ENCODE measurements around the gene AKAP17A. TPM values are rescaled to one million over a fixed set of nuclear protein-coding genes. Genes with fewer than 3 reads are reported as not detected.

The AKAP17A gene
- total and polyA plus RNA-seq, 4 donors, result 8.3 to 53.7 (median 41.7) TPM

GRCh38 chrX:1578511-1579173 lies 12.8 kb upstream of the AKAP17A start:
- Histone ChIP-seq H3K27me3 (ENCODE audit: control insufficient read depth in 1 of 2, insufficient read depth in 2 of 2, low read length in 1 of 2) (no peaks in the 10 kb centered on the region), H3K9me3 (ENCODE audit: control insufficient read depth, low read length) (no peaks in the 10 kb centered on the region), H3K4me1 (ENCODE audit: control insufficient read depth in 1 of 2, insufficient read depth in 2 of 2, low read length in 2 of 2) (no peaks in the 10 kb centered on the region), H3K4me3 (ENCODE audit: low read length in 2 of 2) (no peak overlapping the region), H3K36me3 (ENCODE audit: control insufficient read depth in 1 of 2, insufficient read depth in 2 of 2, low read length in 1 of 2) (no peaks in the 10 kb centered on the region), H3K27ac (ENCODE audit: low read depth in 1 of 2, low read length in 2 of 2) (no peak overlapping the region)
- intact Hi-C loops (cut with DNase I), result no loop called here
- 64 to 66% methylated on average over 6 of the region's 6 CpGs for WGBS, 2 donors
- ATAC-seq (ENCODE audit: low FRiP score) (no peak), DNase-seq (no peak)

DNA sequence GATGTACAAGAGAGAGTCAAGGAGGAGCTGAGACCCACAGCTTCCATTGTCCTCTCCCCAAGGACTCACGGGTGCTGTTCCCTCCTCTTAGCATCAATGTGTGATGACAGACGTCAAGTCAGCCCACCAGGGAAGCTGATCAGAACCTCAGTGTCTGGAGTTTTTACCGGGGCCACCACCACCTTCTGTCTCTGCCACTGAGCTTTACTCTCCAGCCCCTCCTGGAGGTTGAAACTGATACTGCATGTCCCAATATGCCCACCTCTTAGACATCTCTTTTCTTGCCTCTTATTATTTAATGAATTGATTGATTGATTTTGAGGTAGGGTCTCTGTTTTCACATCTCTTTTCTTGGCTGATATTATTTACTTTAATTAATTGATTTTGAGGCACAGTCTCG lies 10.3 kb upstream of the AKAP17A start:
- Histone ChIP-seq H3K9me3 (ENCODE audit: control insufficient read depth, low read length) (no peaks in the 10 kb centered on the region), H3K4me3 (ENCODE audit: low read length in 2 of 2) (no peak overlapping the region), H3K4me1 (ENCODE audit: control insufficient read depth in 1 of 2, insufficient read depth in 2 of 2, low read length in 2 of 2) (no peaks in the 10 kb centered on the region), H3K27me3 (ENCODE audit: control insufficient read depth in 1 of 2, insufficient read depth in 2 of 2, low read length in 1 of 2) (no peaks in the 10 kb centered on the region), H3K27ac (ENCODE audit: low read depth in 1 of 2, low read length in 2 of 2) (no peak overlapping the region), H3K36me3 (ENCODE audit: control insufficient read depth in 1 of 2, insufficient read depth in 2 of 2, low read length in 1 of 2) (no peaks in the 10 kb centered on the region)
- intact Hi-C loops (cut with DNase I), result no loop called here
- peak; percentile 77 for ATAC-seq (ENCODE audit: low FRiP score)
- whole genome bisulfite sequencing, 2 donors, result 26 to 39% methylated on average over 4 of the region's 4 CpGs
- no peak for DNase-seq

GRCh38 chrX:1582686-1583437 lies 8.5 kb upstream of the AKAP17A start:
- H3K27me3 ChIP-seq (ENCODE audit: control insufficient read depth in 1 of 2, insufficient read depth in 2 of 2, low read length in 1 of 2), result no peaks in the 10 kb centered on the region
- no peak overlapping the region for H3K4me3 ChIP-seq (ENCODE audit: low read length in 2 of 2)
- H3K9me3 ChIP-seq (ENCODE audit: control insufficient read depth, low read length), result no peaks in the 10 kb centered on the region
- H3K36me3 ChIP-seq (ENCODE audit: control insufficient read depth in 1 of 2, insufficient read depth in 2 of 2, low read length in 1 of 2), result no peaks in the 10 kb centered on the region
- ATAC-seq (ENCODE audit: low FRiP score) (no peak), DNase-seq (no peak)
- intact Hi-C loops (cut with DNase I), result no loop called here
- H3K27ac ChIP-seq (ENCODE audit: low read depth in 1 of 2, low read length in 2 of 2), result no peak overlapping the region
- 50 to 54% methylated on average over 26 to 27 of the region's 27 CpGs for WGBS, 2 donors
- H3K4me1 ChIP-seq (ENCODE audit: control insufficient read depth in 1 of 2, insufficient read depth in 2 of 2, low read length in 2 of 2), result no peaks in the 10 kb centered on the region

DNA sequence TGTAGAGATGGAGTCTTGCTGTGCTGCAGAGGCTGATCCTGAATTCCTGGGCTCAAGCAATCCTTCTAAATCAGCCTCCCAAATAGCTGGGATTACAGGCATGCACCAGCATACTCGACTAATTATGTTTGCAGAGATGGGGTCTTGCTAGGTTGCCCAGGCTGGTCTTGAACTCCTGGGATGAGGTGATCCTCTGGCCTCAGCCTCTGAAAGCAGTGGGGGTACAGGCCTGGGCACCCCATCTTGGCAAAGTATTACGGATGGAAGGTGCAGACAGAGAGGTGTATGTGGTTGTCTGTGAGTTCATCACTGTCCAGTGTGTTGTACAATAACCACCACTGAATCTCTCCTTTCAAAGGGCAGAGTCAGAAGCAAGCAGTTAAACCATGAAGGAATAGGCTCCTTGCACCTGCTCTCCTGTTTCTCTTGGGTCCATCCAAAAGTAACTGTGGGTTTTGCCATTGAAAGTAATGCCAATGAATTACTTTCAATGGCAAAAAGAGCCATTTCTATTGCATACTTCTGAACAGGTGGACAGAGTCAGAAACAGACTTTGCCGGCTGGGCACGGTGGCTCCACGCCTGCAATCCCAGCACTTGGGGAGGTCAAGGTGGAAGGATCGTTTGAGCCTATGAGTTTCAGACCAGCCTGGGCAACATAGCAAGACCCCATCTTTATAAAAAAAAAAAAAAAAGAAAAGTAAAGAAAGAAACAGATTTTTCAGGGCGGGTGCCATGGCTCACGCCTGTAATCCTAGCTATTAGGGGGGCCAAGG lies 7.0 kb upstream of the AKAP17A start:
- no peak for ATAC-seq (ENCODE audit: low FRiP score)
- no peaks in the 10 kb centered on the region for H3K27me3 ChIP-seq (ENCODE audit: control insufficient read depth in 1 of 2, insufficient read depth in 2 of 2, low read length in 1 of 2)
- H3K27ac ChIP-seq (ENCODE audit: low read depth in 1 of 2, low read length in 2 of 2), result no peak overlapping the region
- no peaks in the 10 kb centered on the region for H3K4me1 ChIP-seq (ENCODE audit: control insufficient read depth in 1 of 2, insufficient read depth in 2 of 2, low read length in 2 of 2)
- no peak overlapping the region for H3K4me3 ChIP-seq (ENCODE audit: low read length in 2 of 2)
- intact Hi-C loops (cut with DNase I), result no loop called here
- no peak for DNase-seq
- H3K36me3 ChIP-seq (ENCODE audit: control insufficient read depth in 1 of 2, insufficient read depth in 2 of 2, low read length in 1 of 2), result no peaks in the 10 kb centered on the region
- WGBS, 2 donors, result 90% methylated on average over 8 of the region's 8 CpGs
- no peaks in the 10 kb centered on the region for H3K9me3 ChIP-seq (ENCODE audit: control insufficient read depth, low read length)

DNA sequence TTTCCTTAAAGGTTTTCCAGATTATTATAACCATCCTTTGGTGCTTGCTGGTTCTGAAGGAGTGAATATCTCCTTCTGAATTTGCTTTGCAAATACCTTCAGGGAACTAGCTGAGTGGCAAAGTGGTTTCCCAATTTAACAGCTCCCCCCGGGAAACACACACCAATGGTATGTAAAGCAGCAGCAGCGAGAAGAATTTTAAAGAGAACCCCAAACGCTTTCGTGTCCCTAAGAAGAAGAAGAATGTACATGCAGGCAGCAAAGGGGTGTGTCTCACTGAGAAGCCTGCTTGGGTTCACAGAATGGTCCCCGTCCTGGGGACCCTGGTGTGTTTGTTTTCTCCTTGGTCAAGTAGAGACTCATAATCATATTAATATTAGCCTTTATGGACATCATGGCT lies 4.2 kb upstream of the AKAP17A start:
- WGBS, 2 donors, result 26% methylated on average over 5 of the region's 5 CpGs
- Histone ChIP-seq H3K4me3 (ENCODE audit: low read length in 2 of 2) (no peak overlapping the region), H3K36me3 (ENCODE audit: control insufficient read depth in 1 of 2, insufficient read depth in 2 of 2, low read length in 1 of 2) (no peaks in the 10 kb centered on the region), H3K27me3 (ENCODE audit: control insufficient read depth in 1 of 2, insufficient read depth in 2 of 2, low read length in 1 of 2) (no peaks in the 10 kb centered on the region), H3K27ac (ENCODE audit: low read depth in 1 of 2, low read length in 2 of 2) (no peak overlapping the region), H3K9me3 (ENCODE audit: control insufficient read depth, low read length) (no peaks in the 10 kb centered on the region), H3K4me1 (ENCODE audit: control insufficient read depth in 1 of 2, insufficient read depth in 2 of 2, low read length in 2 of 2) (no peaks in the 10 kb centered on the region)
- intact Hi-C loops (cut with DNase I), result no loop called here
- ATAC-seq (ENCODE audit: low FRiP score), result no peak
- no peak for DNase-seq

GRCh38 chrX:1589356-1590130 lies 1.9 kb upstream of the AKAP17A start:
- no peak for ATAC-seq (ENCODE audit: low FRiP score)
- 88% methylated on average over 12 of the region's 12 CpGs for WGBS, 2 donors
- no peak overlapping the region for H3K4me3 ChIP-seq (ENCODE audit: low read length in 2 of 2)
- H3K27me3 ChIP-seq (ENCODE audit: control insufficient read depth in 1 of 2, insufficient read depth in 2 of 2, low read length in 1 of 2), result no peaks in the 10 kb centered on the region
- intact Hi-C loops (cut with DNase I), result loop anchor here (2.0 to 10.0 kb wide), 3 partner anchors 137 to 915 kb away; partner anchors contain the start of genes ASMTL (in 2 of the 2), DHRSX (in 1 of the 2), SLC25A6 (in 1 of the 2) and ZBED1 (in 1 of the 2)
- H3K27ac ChIP-seq (ENCODE audit: low read depth in 1 of 2, low read length in 2 of 2), result no peak overlapping the region
- peaks cover 0 to 3% of the 10 kb centered on the region in 2 donors for H3K36me3 ChIP-seq (ENCODE audit: control insufficient read depth in 1 of 2, insufficient read depth in 2 of 2, low read length in 1 of 2)
- no peak for DNase-seq
- H3K9me3 ChIP-seq (ENCODE audit: control insufficient read depth, low read length), result no peaks in the 10 kb centered on the region
- no peaks in the 10 kb centered on the region for H3K4me1 ChIP-seq (ENCODE audit: control insufficient read depth in 1 of 2, insufficient read depth in 2 of 2, low read length in 2 of 2)

- DNase-seq (peak in 1 of 2 donors; percentile 59), ATAC-seq (ENCODE audit: low FRiP score) (peak; percentile 49)
- H3K27me3 ChIP-seq (ENCODE audit: control insufficient read depth in 1 of 2, insufficient read depth in 2 of 2, low read length in 1 of 2), result no peaks in the 10 kb centered on the region
- peaks cover 0 to 9% of the 10 kb centered on the region in 2 donors for H3K36me3 ChIP-seq (ENCODE audit: control insufficient read depth in 1 of 2, insufficient read depth in 2 of 2, low read length in 1 of 2)
- H3K4me1 ChIP-seq (ENCODE audit: control insufficient read depth in 1 of 2, insufficient read depth in 2 of 2, low read length in 2 of 2), result no peaks in the 10 kb centered on the region
- peak overlapping the region; percentile 89 to 93 for H3K4me3 ChIP-seq (ENCODE audit: low read length in 2 of 2)
- 1% methylated on average over 23 to 35 of the region's 35 CpGs for WGBS, 2 donors
- intact Hi-C loops (cut with DNase I), result loop anchor here (2.0 to 10.0 kb wide), 3 partner anchors 140 to 913 kb away; partner anchors contain the start of genes ASMTL (in 2 of the 2), DHRSX (in 1 of the 2), SLC25A6 (in 1 of the 2) and ZBED1 (in 1 of the 2)
- H3K27ac ChIP-seq (ENCODE audit: low read depth in 1 of 2, low read length in 2 of 2), result no peak overlapping the region
- H3K9me3 ChIP-seq (ENCODE audit: control insufficient read depth, low read length), result no peaks in the 10 kb centered on the region
Measured at GRCh38 chrX:1591863-1592469, 562 bp downstream of the AKAP17A start.
